GM19035 (cell line): ENCODE results near the gene ENPP1.

Source experiments
- ATAC-seq: cut with Tn5 transposase; IDR thresholded peaks from one replicate; pipeline ENCODE4 v1.9.1; 2021; ENCODE audit not compliant: unreplicated experiment

ENPP1 gene

GRCh38 chr6:131807644-131808459, at the start of gene ENPP1:
ENPP1 (plus strand) TSS chr6:131808020; CDS start chr6:131808036, 16 bp downstream.
- peak; percentile 74 for ATAC-seq

- no peak for ATAC-seq
Observed at GRCh38 chr6:131758920-131759319, 48.9 kb upstream of the ENPP1 start.

GRCh38 chr6:131761060-131761761, 46.6 kb upstream of the ENPP1 start:
- ATAC-seq, result no peak

GRCh38 chr6:131761762-131762067, 46.1 kb upstream of the ENPP1 start:
- no peak for ATAC-seq

GRCh38 chr6:131762984-131763383, 44.8 kb upstream of the ENPP1 start:
- no peak for ATAC-seq

GRCh38 chr6:131763749-131764148, 44.1 kb upstream of the ENPP1 start:
- no peak for ATAC-seq

GRCh38 chr6:131764350-131764749, 43.5 kb upstream of the ENPP1 start:
- no peak for ATAC-seq

- ATAC-seq, result no peak
Observed at GRCh38 chr6:131765081-131765803, 42.6 kb upstream of the ENPP1 start.

- no peak for ATAC-seq
Observed at GRCh38 chr6:131765804-131766135, 42.0 kb upstream of the ENPP1 start.

GRCh38 chr6:131766631-131767030, 41.2 kb upstream of the ENPP1 start:
- no peak for ATAC-seq

- no peak for ATAC-seq
Observed at GRCh38 chr6:131768964-131769363, 38.9 kb upstream of the ENPP1 start.

GRCh38 chr6:131769385-131770141, 38.3 kb upstream of the ENPP1 start:
- ATAC-seq, result no peak

- no peak for ATAC-seq
Observed at GRCh38 chr6:131770776-131771175, 37.0 kb upstream of the ENPP1 start.

- ATAC-seq, result no peak
Observed at GRCh38 chr6:131773284-131773950, 34.4 kb upstream of the ENPP1 start.

GRCh38 chr6:131775886-131776285, 31.9 kb upstream of the ENPP1 start:
- ATAC-seq, result no peak

GRCh38 chr6:131776985-131777384, 30.8 kb upstream of the ENPP1 start:
- no peak for ATAC-seq

- no peak for ATAC-seq
Observed at GRCh38 chr6:131778169-131778568, 29.7 kb upstream of the ENPP1 start.

GRCh38 chr6:131779304-131779703, 28.5 kb upstream of the ENPP1 start:
- ATAC-seq, result no peak

GRCh38 chr6:131780600-131780999, 27.2 kb upstream of the ENPP1 start:
- ATAC-seq, result no peak

- no peak for ATAC-seq
Observed at GRCh38 chr6:131781687-131782086, 26.1 kb upstream of the ENPP1 start.

- no peak for ATAC-seq
Observed at GRCh38 chr6:131782764-131783163, 25.1 kb upstream of the ENPP1 start.
